Upper lobe of left lung (tissue), 6 donors: ENCODE results near the gene TNNI2. TPM values are rescaled to one million over a fixed set of nuclear protein-coding genes. Genes with fewer than 3 reads are reported as not detected.
A peak's percentile ranks its signal among the peaks of the same experiment; 100 is the strongest.

Experiments used
- ATAC-seq, 2 donors: fragments of 200-7000 bp; cut with Tn5 transposase; one replicate each; pipeline ENCODE4 v1.9.1; 2022; ENCODE audit warnings: mild to moderate bottlenecking in 2 of 2, moderate library complexity in 2 of 2; ENCODE audit not compliant: low FRiP score in 2 of 2
- DNase-seq, 2 donors: peaks; one replicate each; pipeline ENCODE4 v3.0.0-alpha.2; 2019 to 2020
- H3K27ac ChIP-seq, 4 donors: fragments of 200-600 bp; sonication (generic); one replicate each; pipeline ENCODE4 v1.5.1; 2016 to 2019
- H3K27me3 ChIP-seq, 4 donors: fragments of 200-600 bp; sonication (generic); one replicate each; pipeline ENCODE4 v1.5.1; 2017 to 2019
- H3K36me3 ChIP-seq, 4 donors: fragments of 200-600 bp; sonication (generic); one replicate each; pipeline ENCODE4 v1.5.1; 2016 to 2019
- H3K4me1 ChIP-seq, 4 donors: fragments of 200-600 bp; sonication (generic); one replicate each; pipeline ENCODE4 v1.5.1; 2018 to 2019
- H3K4me3 ChIP-seq, 4 donors: fragments of 200-600 bp; sonication (generic); one replicate each; pipeline ENCODE4 v1.5.1; 2017 to 2019; ENCODE audit warnings: mild to moderate bottlenecking in 2 of 4, moderate library complexity in 1 of 4
- H3K9me3 ChIP-seq, 4 donors: fragments of 200-600 bp; sonication (generic); one replicate each; pipeline ENCODE4 v1.5.1; 2018 to 2019
- EP300 ChIP-seq, 4 donors: sonication (generic); formaldehyde crosslinking; IDR thresholded peaks; one replicate each; pipeline ENCODE4 v1.5.1; 2017; ENCODE audit warnings: antibody characterized with exemption in 4 of 4, control low read depth in 2 of 4
- POLR2A ChIP-seq, 4 donors: fragments of 450-650 bp; IDR thresholded peaks; one replicate each; pipeline ENCODE4 v1.5.1; 2016 to 2017; ENCODE audit warnings: antibody characterized with exemption in 4 of 4, mild to moderate bottlenecking in 2 of 4
- POLR2AphosphoS5 ChIP-seq, 2 donors: sonication (generic); formaldehyde crosslinking; IDR thresholded peaks; one replicate each; pipeline ENCODE4 v1.5.1; 2017; ENCODE audit warnings: antibody characterized with exemption in 2 of 2
- WGBS, 2 donors: methylation state at CpG; one replicate each; pipeline ENCODE4 v1.1.5; 2017 to 2018; 5-methylcytosine and 5-hydroxymethylcytosine counted together
- total RNA-seq, 6 donors: library from RNA; depleted of rRNA in 4 of 6; stranded (reverse); fragments of >200 nt in 4 of 6; gene quantifications; one replicate each; pipeline versions ENCODE4 v1.1.0 to v1.2.1, GENCODE V29; 2016 to 2021
- TF ChIP-seq, protein P1 (sequence below), 6 experiments: fragments of 450-650 bp in 4 of 6; fragments of 200-600 bp in 2 of 6; sonication (generic) in 2 of 6; IDR thresholded peaks; one replicate each; pipeline ENCODE4 v1.5.1; 2016 to 2019; ENCODE audit warnings: antibody characterized with exemption in 6 of 6
- donor health status: DM: no; HTN: no; CAD: no; lungs with moderate emphysema.
- donor health status: DM: no; HTN: yes; CAD: no; lungs with severe emphysema.

The TNNI2 gene
- total RNA-seq, 6 donors from 2014 or later, result 7.3 to 28.3 (median 16.7) TPM

DNA sequence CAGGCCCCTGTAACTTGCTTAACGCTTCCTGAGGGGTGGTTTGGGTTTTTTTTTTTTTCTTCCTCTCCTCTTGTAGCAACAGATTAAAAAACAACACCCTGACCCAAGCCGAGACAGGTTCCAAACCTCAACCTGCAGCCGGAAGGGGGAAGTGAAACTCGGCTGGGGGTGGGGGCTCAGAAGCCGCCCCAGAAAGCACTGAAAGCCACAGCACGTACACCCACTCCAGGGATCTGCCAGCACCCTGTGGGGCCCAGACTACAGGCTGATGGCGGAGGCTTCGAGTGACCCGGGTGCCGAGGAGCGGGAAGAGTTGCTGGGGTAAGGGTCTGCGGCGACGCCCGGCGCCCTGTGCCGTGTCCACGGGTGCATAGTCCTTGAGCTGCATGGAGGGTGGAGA lies 14.1 kb downstream of the TNNI2 start, which contains the start of gene LSP1:
LSP1 (plus strand) TSS at position 208 of the 400 bp plus-strand sequence; CDS start at position 269, 61 bp downstream.
- DNase-seq, result peak; percentile 63 to 85
- TF ChIP-seq POLR2AphosphoS5 (IDR thresholded peaks at IDR 0.05) (no peak), POLR2A (IDR thresholded peaks at IDR 0.05) (peak in 1 of 4 donors; percentile 29)

DNA sequence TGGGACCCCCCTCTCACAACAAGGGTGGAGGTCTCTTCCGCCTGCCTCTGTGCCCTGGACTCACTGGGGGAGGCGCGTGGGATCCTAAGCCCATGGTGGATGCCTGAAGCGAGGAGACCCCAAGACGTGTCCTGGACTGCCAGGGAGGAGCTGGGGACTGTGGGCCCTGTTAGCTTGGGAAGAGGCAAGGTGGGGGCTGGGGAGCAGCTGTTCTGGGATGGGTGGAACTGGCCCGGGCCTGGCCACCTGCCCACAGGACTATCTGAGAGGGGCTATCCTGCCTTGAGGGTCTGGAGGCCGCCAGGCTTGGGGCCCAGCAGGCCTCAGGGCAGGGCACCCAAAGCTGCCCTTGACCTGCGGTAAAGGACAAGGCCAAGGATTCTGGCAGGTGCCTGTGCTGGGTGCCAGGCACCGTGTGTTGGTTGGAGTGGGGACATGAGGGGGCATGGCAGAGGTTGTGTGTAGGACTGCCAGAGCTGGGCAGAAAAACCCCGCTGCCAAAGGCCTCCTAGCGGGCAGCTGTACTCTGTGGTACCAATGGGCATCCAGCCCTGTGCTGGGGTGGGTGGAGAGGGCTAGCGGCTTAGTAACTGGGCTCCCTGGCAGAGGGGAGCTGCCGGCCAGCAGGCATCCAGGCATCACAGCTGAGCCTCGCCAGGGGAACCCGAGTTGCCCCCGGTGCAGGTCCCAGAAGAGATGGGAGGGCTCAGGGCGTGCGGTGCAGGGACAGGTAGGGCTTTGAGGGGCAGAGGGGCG lies 14.8 kb downstream of the TNNI2 start:
- TF ChIP-seq, protein P1, sequence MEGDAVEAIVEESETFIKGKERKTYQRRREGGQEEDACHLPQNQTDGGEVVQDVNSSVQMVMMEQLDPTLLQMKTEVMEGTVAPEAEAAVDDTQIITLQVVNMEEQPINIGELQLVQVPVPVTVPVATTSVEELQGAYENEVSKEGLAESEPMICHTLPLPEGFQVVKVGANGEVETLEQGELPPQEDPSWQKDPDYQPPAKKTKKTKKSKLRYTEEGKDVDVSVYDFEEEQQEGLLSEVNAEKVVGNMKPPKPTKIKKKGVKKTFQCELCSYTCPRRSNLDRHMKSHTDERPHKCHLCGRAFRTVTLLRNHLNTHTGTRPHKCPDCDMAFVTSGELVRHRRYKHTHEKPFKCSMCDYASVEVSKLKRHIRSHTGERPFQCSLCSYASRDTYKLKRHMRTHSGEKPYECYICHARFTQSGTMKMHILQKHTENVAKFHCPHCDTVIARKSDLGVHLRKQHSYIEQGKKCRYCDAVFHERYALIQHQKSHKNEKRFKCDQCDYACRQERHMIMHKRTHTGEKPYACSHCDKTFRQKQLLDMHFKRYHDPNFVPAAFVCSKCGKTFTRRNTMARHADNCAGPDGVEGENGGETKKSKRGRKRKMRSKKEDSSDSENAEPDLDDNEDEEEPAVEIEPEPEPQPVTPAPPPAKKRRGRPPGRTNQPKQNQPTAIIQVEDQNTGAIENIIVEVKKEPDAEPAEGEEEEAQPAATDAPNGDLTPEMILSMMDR (IDR thresholded peaks at IDR 0.05), result no peak
- TF ChIP-seq EP300 (IDR thresholded peaks at IDR 0.05), result no peak
- TF ChIP-seq POLR2A (IDR thresholded peaks at IDR 0.05), result no peak
- TF ChIP-seq POLR2AphosphoS5 (IDR thresholded peaks at IDR 0.05), result no peak
- ATAC-seq (no peak), DNase-seq (peak in 1 of 2 donors; percentile 65)
- Histone ChIP-seq H3K4me3 (peak overlapping the region in 3 of 4 donors; percentile 33 to 52 (median 43)), H3K9me3 (no peaks in the 10 kb centered on the region), H3K36me3 (no peaks in the 10 kb centered on the region), H3K27me3 (no peaks in the 10 kb centered on the region), H3K27ac (peak overlapping the region; percentile 74 to 86 (median 84)), H3K4me1 (peaks cover 13 to 40% (median 21%) of the 10 kb centered on the region in 4 donors)
- 77 to 95% methylated on average over 6 to 19 of the region's 19 CpGs for whole genome bisulfite sequencing, 2 donors

More for the DNA sequence above, 14.1 kb downstream of the TNNI2 start, which contains the start of gene LSP1:
- Histone ChIP-seq H3K36me3 (no peaks in the 10 kb centered on the region), H3K4me1 (peaks cover 13 to 40% (median 21%) of the 10 kb centered on the region in 4 donors), H3K9me3 (no peaks in the 10 kb centered on the region), H3K27ac (peak within 1 kb of the TSS; percentile 74 to 90 (median 84)), H3K27me3 (no peaks in the 10 kb centered on the region), H3K4me3 (peak within 1 kb of the TSS in 3 of 4 donors; percentile 33 to 52 (median 43))
- 49 to 53% methylated on average over 14 to 18 of the region's 18 CpGs for WGBS, 2 donors
- ATAC-seq, result peak; percentile 16 to 31

DNA sequence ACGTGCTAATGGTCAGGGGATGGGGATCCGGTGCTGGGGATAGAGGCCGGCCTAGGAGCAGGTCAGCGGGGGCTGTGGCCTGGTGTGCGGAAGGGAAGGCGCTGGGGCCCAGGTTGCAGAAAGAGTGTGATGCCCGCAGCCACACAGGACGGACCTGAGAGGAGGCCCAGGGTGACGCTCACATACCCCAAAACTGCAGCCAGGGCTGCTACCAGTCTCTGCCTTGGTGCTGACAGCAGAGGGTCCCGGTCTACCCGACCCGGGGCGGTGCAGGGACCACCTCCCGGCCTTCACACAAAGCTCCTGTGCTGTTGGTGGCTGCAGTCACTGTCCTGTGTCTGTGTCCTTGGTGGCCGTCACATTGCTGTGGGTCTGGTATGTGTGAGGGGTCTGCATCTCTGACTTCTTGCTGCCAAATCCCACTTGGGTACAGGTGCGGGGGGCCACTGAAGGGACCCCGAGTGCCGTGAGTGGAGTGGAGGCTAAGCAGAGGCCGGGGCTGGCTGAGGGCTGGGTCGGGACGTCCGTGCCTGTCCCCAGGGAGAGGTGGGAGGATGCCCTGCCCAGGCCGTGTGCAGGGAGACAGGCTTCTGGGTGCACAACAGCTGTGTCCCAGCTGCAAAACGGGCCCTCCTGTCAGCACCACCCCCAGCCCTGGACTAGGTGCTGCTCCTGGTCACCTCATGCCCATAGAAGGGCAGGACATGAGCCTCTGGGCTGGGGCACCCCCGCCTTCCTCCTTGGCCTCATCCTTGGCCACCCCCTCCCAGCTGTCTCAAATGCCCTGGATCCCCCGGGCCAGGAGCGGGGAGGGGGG lies 15.6 kb downstream of the TNNI2 start:
- Histone ChIP-seq H3K27ac (peak overlapping the region in 2 of 4 donors; percentile 86), H3K4me1 (peaks cover 13 to 40% (median 18%) of the 10 kb centered on the region in 4 donors), H3K9me3 (no peaks in the 10 kb centered on the region), H3K36me3 (no peaks in the 10 kb centered on the region), H3K4me3 (peak overlapping the region in 3 of 4 donors; percentile 33 to 52 (median 43)), H3K27me3 (no peaks in the 10 kb centered on the region)
- peak in 1 of 2 donors; percentile 56 for DNase-seq
- WGBS, 2 donors, result 75 to 77% methylated on average over 19 to 27 of the region's 27 CpGs
- TF ChIP-seq, protein P1 (IDR thresholded peaks at IDR 0.05), result no peak
- ATAC-seq, result no peak

DNA sequence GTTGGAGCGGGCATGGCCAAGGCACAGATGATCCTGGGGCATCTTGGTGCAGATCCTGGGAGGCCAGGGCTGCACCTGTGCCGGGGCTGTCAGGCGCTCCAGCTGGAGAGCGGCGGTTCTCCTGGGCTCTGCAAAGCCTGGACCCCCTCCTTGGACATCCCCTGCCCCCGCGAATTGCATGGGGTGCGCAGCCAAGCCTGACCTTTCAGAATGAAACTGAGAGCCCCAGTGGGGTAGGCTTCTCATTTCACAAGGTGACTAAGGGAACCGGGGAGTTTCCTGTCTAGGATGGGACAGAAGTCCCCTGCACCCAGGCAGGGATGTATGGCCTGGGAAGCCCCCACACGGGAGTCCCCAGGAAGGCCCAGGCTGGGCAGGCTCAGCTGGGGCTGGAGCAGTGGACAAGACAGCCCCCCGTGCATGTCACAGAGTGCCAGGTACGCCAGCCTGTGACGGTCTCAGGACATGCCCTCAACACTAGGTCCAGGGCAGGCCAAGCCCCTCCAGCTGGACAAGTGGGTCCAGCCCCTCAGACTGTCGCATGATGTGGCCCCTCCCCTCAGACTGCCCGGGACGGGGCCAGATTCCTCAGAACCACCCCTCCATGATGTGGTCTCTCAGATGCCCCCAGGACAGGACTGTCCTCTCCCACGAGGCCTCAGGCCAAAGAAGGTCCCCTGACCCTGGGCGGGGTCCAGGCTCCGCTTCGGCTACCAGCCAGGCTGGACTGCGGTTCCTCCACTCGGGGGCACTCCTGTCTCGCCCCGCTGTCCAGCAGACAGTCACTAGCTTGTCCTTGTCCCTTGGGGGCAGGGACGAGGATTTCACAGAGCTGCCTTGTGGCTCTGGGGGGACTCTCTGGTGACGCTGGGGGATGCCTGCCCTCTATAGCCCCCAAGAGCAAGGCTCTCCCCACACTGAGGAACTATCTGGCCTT lies 16.4 kb downstream of the TNNI2 start:
- Histone ChIP-seq H3K4me1 (peaks cover 7 to 32% (median 15%) of the 10 kb centered on the region in 4 donors), H3K27ac (peak overlapping the region in 2 of 4 donors; percentile 4 to 86), H3K9me3 (no peaks in the 10 kb centered on the region), H3K27me3 (no peaks in the 10 kb centered on the region), H3K4me3 (peak overlapping the region in 3 of 4 donors; percentile 33 to 52 (median 43)), H3K36me3 (no peaks in the 10 kb centered on the region)
- 80 to 87% methylated on average over 17 to 22 of the region's 26 CpGs for WGBS, 2 donors
- ATAC-seq, result no peak
- TF ChIP-seq, protein P1 (IDR thresholded peaks at IDR 0.05), result no peak
- TF ChIP-seq POLR2AphosphoS5 (IDR thresholded peaks at IDR 0.05) (no peak), EP300 (IDR thresholded peaks at IDR 0.05) (no peak), POLR2A (IDR thresholded peaks at IDR 0.05) (no peak)
- peak in 1 of 2 donors; percentile 69 for DNase-seq
